Measurements from ENCODE around the gene ZSWIM3.

The ZSWIM3 gene

DNA sequence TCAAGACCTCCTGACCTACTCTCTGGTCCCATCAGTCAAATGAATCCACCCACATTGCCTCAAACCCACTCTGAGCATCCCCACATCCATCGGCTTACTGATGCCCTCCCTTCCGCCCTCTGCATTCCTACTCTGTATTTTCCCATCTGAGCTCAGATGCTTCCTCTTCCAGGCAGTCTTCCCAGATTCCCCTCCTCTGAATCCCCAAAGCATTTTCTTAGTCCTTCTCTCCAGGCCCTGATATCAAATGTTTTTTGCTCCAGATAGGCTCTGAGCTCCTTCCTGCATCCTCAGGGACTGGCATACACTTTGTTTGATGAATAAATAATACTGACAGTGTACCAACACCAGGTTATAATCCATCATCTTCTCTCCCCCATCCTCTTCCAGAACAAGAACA is 50.7 kb downstream of the ZSWIM3 start:
- in situ Hi-C loops (cut with MboI; ENCODE audit: low sequenced_read_pairs): no loop called here

DNA sequence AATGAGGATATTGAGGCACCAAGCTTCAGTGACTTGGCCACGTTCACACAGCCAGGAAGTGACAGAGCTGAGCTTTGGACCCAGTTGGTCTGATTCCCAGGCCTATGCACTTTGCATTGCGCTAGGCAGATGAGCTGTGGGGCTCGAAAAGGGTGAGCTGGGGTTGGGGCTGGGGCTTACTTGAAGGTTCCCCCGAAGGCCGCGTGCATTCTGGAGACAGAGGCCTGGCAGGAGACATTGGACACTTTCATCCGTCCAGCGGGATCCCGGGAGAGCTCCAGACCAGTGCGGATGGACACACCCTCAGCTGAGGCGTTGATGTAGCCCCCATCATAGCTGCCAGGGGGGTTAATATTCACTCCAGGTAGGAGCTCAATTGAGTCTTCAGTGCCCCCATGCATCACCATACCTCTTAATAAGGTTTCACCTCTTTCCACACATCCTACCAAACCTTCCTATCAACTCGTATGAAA is 52.0 kb downstream of the ZSWIM3 start:
- in situ Hi-C loops (cut with MboI; ENCODE audit: low sequenced_read_pairs): no loop called here

DNA sequence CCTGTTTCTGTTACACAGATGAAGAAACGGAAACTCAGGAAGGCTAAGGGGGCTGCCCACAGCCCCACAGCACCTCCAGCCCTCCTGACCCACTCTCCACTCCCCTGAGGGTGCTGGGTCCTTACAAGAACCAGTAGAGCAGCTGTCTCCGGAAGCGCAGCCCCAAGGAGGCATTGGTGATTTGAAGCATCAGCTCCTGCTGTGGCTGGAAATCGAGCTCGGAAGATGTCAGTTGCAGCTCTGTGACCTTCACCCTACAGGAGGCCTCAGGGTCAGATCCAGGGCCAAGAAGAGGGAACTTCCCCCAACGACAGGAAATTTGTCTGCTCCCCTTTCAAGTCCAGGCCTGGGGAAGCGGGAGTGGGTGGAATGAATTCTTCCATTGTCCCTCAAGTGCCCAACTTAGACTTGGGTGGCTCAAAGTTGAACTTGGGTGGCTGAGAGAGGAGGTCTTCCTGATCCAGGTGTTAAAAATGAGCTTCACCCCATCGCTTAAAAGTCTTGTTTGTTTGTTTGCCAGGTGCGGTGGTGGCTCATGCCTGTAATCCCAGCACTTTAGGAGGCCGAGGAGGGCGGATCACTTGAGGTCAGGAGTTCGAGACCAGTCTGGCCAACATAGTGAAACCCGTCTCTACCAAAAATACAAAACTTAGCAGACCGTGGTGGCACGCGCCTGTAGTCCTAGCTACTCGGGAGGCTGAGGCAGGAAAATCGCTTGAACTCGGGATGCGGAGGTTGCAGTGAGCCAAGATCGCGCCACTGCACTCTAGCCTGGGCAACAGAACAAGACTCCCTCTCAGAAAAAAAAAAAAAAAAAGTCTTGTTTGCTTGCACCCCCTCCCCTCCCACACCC is 52.6 kb downstream of the ZSWIM3 start:
- in situ Hi-C loops (cut with MboI; ENCODE audit: low sequenced_read_pairs): no loop called here

DNA sequence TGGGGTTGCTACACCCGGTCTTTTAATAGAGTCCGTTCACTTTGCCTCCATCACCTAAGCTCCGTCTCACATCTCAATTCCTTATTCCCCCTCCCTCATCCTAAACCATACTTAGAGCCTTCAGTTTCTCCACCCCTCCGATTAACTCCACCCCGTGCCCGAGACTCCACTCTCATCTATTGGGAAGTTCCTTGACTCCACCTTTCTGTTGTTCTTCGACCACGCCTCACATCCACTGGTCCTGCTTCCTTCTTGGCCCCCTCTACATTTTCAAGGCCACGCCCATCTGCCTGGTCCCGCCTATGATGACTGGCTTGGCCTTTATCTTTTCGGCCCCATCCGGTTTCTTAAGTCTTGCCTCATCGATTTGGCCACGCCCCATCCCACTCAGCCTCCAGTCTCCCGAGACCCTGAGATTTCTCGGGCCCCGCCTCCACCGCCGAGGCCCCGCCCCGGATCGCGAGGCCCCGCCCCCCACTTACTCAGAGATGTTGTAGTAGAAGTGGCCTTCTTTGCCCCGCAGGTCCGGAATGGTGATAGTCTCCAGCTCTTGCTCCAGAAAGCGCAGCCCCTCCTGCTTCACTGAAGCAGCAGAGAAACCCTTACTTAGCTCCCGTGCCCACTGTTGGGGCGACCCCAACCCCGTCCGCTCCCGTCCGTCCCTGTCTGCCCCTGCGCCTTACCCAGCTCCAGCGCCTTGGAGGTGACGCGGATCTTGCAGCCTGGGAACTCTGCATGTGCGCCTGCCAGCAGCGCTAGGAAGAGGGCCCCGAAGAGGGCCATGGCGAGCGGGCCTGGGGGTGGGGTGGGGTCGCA is 53.5 kb downstream of the ZSWIM3 start:
- in situ Hi-C loops (cut with MboI; ENCODE audit: low sequenced_read_pairs): no loop called here

DNA sequence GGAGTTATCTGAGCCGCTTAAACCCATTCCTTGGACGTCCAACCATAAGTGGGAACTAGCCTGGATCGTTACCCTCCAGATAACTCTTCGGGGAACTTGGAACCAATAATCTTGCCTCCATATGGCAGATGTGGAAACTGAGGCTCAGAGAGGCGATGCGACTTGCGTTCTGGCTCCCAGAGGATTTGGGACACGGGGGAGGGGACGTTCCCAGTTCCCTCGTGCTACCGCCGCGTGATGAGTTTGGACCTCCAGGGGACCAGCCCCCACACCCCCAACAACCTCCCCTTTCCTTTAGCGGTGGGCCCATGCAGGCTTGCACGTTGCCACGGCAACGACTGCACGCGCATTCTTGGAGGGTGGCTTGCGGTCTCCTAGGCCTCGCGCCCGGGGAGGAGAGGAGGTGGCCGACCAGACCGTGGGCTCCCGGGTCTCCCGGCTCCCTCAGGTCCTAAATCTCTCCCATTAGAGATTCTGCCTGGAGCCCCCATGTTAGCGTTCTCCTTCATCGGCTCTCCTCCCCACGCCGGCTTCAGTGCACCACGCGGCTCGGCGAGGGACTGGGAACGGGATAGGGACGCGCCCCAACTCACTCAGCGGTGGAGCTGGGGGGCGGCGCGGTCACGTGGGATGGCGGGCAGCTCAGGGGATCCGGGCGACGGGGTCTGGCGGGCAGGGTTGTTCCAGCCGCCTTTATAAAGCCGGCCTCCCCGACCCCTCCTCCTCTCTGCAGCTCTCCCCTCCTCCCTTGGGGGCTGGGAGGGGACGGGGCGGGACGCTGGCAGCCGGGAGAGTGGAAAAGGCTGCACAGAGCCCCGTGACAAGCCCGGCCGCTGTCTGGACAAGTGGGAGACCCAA is 54.3 kb downstream of the ZSWIM3 start, which contains the start of gene PLTP:
Gene PLTP (minus strand): TSS at position 670 of the 858 bp plus-strand sequence. CDS start 703 bp downstream, outside the sequence.
- in situ Hi-C loops (cut with MboI; ENCODE audit: low sequenced_read_pairs): no loop called here

DNA sequence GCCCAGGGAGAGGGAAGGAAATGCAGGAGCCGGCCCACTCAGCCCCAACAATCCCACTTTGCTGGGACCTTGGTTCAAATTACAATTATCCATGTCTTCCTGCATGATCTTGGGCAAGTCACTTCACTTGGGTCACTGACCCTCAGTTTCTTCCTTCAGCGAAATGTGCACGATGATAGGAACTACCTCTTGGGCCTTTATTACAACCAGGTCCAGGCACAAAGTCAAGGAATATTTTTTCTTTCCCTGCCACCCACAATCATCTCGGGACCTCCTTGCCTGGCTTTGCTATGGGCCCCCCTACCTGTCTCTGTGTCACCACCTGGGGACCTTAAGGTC is 54.9 kb downstream of the ZSWIM3 start:
- in situ Hi-C loops (cut with MboI; ENCODE audit: low sequenced_read_pairs): no loop called here

DNA sequence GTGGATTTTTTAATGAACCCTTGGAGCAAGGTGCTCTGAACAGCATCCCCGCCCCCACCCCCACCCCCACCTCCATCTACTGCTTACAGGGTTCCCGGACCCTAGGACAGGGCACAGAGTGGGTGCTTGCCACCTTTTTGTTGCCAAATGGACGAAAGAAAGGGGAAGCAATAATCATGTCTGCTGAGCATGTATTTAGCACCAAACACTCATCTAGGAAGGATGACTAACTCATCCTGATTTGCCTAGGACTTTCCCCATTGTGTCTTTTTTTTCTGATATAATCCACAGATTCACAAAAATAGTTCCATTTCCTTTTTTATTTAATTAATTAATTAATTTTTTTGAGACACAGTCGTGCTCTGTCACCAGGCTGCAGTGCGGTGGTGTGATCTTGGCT is 55.7 kb downstream of the ZSWIM3 start:
- in situ Hi-C loops (cut with MboI; ENCODE audit: low sequenced_read_pairs): no loop called here

DNA sequence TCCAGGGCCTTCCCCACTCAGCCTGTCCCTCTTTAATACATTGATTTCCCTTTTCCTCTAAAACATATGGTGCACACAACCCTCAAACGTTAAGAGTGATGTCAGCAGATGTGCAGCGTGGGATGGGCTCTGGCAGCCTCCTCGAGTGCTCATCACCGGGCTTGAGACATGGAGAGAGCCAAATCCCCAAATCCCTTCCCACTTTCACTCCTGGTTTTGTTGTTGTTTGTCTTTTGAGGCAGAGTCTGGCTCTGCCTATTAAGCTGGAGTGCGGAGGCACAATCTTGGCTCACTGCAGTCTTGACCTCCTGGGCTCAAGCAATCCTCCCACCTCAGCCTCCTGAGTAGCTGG is 60.4 kb downstream of the ZSWIM3 start:
- in situ Hi-C loops (cut with MboI; ENCODE audit: low sequenced_read_pairs): no loop called here

DNA sequence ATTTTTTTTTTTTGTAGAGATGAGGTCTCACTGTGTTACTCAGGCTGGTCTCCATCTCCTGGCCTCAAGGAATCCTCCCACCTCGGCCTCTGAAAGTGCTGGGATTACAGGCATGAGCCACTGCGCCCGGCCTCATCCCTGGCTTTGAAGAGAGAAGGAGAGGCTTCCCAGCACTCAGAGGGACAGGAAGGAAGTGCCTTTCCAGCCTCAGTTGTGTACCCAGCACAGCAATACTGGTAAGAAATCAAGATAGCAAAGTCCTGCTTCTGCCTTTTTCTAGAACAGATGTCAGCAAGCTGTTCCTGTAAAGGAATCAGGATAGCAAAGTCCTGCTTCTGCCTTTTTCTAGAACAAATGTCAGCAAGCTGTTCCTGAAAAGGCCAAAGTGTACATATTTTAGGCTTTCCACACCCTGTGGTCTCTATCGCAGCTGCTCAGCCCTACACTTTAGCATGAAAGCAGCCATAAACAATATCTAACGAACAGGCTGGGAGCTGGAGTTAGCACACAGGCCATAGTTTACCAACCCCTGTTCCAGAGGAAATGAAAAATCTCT is 60.8 kb downstream of the ZSWIM3 start:
- in situ Hi-C loops (cut with MboI; ENCODE audit: low sequenced_read_pairs): no loop called here

DNA sequence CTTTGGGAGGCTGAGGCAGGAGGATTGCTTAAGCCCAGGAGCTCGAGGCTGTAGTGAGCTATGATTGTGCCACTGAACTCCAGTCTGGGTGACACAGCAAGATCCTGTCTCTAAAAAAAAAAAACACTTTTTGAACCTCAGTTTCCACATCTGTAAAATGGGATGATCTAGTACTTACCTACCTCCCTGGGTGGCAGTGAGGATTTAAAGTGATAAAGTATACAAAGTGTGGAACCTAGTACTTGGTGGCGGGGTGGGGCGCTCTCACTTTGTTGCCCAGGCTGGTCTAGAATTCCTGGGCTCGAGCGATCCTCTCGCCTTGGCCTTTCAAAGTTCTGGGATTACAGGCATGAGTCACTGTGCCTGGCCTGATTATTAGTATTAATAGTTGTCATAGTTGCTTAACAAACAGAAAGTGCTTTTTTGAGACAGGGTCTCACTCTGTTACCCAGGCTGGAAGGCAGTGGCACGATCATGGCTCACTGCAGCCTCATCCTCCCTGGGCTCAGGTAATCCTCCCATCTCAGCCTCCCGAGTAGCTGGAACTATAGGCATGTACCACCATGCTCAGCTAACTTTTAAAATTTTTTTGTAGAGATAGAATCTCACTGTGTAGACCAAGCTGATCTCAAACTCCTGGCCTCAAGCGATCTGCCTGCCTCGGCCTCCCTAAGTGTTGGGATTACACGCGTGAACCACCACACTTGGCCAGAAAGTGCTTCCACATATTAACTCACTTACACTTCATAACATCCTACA is 61.5 kb downstream of the ZSWIM3 start:
- in situ Hi-C loops (cut with MboI; ENCODE audit: low sequenced_read_pairs): no loop called here

DNA sequence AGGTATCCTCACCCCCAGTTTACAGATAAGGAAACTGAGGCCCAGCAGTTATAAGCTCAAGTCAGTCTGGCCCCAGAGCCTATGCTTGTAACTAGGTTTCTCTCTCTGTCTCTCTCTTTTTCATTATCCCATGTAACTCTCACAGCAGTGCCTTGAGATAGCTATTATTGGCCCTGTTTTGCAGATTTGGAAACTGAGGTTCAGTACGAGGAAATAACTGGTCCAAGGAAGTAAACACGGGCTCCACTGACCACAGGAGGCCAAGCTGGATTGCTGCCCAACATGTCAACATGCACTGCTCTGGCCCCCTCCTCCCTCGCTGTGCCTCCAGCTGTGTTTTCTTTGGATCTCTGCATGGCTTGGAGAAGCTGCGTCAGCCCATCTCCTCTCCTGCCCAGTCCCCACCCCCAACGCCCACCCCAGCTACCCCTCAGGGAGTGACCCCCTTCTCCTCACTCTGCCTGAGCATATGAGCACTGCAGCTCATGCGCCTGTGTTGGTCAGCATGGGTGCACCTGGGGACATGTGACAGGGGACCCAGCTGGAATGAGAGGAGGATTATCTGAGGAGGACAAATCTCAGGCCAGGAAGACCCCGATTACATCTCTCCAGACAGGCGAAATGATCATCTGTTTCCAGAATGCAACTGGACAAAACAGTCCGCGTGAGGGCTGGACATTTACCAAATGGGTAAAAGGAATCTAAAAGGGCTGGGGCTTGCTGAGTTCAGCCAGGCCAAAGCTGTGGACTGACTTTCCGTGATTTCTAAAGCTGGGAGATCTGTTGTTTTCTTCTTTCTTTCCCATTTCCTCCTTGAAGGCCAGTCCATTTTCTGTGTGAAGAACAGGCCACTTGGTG is 62.4 kb downstream of the ZSWIM3 start:
- in situ Hi-C loops (cut with MboI; ENCODE audit: low sequenced_read_pairs): no loop called here

DNA sequence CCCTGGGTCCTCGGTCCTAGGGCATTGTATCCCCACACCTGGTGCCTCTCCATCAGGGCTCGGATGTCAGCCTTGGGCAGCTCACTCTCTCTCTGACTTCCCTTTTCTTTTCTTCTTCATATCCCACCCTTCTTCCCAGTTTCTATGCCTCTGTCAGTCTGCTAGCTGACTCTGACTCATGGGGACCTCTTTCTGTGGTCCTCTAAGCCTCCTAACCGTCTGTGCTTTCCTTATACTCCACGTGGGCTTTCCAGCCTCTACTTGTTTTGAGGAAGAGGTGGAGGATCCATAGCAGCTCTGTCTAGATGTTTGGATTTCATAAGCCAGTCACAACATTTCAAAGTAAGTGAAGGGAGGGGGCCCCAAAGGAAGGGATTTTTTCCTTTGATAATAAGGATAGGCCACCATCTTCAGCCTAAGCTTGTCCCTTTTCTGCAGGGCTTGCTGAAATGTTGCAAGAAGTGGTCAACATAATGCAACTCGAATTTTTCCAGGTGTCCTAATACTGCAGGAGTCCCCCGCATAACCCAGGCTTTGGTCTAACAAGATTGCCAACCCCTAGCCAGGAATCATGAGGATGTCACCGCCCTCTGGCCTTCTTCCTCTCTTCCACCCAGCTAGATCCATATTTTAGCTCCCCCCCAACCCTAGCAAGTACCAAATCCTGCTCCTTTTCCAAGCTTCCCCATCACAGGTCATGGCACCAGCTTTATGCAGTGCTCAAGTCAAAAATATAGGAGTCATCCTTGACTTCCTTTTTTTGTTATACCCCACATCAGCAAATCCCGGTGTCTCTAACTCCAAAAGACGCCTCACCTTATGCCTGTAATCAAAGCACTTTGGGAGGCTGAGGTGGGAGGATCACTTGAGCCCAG is 63.3 kb downstream of the ZSWIM3 start:
- in situ Hi-C loops (cut with MboI; ENCODE audit: low sequenced_read_pairs): no loop called here

DNA sequence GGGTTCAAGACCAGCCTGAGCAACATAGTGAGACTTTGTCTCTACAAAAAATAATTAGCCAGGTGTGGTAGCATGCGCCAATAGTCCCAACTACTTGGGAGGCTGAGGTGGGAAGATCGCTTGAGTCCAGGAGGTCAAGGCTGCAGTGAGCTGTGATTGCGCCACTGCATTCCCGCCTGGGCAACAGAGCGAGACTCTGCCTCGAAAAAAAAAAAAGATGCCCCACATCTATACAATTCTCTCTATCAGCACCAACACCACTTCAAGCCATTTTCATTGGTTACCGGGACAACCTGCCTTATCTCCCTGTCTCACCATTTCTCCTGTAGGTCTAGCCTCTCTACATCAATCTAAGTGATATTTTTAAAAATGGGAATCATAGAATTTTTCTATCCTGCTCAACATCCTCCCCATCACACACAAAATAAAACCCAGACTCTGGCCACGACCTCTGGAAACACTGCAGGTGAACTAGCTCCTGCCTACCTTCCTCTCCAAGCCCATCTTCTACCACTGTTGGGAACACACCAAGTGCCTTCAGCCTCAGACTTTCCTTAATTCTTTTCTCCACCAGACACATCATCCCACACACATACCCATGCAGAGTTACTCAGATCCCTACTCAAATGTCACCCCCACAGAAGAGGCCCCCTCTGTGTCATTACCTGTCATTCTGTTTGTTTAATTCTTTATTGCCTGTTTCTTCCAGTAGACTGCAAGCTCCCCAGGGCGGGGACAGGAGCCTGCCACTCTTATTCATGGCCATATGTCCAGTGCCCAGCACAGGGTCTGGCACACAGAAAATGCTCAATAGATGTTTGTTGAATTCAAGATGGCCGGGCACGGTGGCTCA is 64.1 kb downstream of the ZSWIM3 start:
- in situ Hi-C loops (cut with MboI; ENCODE audit: low sequenced_read_pairs): no loop called here

DNA sequence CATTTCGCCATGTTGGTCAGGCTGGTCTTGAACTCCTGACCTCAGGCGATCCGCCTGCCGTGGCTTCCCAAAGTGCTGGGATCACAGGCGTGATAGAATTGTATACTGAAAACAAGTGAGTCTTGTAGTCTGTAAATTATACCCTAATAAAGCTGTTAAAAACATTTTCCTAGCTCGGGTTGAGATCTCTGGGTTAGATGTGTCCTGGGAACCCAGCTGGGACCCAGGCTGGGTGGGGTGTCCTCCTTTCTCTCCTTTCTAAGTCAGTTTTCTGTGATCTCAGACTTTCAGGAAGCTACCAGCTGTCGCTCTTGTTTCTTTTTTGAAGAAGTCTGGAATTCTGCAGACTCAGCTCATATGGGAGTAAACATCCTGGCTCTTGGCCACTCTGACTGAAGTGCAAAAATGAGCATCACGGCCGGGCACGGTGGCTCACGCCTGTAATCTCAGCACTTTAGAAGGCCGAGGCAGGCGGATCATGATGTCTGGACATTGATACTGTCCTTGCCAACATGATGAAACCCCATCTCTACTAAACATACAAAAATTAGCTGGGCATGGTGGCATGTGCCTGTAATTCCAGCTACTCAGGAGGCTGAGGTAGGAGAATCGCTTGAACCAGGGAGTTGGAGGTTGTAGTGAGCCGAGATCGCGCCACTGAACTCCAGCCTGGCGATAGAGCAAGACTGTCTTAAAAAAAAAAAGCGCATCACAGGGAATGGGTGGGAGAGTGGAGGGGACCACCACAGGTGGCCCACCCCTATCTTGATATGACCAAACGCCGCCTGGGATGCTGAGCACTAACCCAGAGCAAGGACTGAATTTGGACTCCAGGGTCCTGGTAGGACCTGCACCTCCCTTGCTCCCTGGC is 67.2 kb downstream of the ZSWIM3 start:
- in situ Hi-C loops (cut with MboI; ENCODE audit: low sequenced_read_pairs): no loop called here

DNA sequence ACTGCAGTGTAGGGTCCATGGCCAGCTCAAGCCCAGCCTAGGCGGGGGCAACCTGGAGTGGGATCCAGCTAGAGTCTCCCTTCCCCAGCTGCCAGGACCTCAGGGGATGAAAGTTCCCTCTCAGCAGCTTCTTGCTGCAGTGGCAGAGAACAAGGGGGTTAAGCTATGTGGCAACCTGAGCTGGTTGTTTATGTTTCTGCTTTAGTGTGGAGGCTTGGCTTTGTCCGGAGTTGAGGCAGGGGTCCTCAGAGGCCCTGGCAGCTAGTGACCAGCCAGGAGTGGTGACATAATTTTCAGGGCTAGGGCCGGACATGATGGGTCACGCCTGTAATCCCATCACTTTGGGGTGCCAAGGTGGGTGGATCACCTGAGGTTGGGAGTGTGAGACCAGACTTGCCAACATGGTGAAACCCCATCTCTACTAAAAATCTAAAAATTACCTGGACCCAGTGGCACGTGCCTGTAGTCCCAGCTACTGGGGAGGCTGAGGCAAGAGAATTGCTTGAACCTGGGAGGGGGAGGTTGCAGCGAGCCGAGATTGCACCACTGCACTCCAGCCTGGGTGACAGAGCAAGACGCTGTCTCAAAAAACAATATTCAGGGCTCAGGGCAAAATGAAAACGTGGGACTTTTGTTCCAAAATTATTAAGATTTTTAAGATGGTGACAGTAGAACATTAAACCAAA is 68.5 kb downstream of the ZSWIM3 start:
- in situ Hi-C loops (cut with MboI; ENCODE audit: low sequenced_read_pairs): no loop called here

DNA sequence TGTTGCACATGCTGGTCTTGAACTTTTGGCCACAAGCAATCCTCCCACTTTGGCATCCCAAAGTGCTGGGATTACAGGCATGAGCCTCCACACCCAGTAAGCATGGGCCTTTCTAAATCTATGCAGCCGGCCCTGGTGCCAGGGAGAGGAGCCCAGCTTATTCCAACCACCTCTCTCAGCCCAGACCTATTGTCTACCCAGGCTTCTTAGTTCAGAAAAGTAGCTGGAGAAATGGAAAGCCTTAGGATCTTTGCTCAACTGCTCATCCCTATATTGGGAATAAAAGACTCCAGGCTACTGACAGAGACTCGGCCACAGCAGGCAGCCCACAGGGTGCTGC is 69.3 kb downstream of the ZSWIM3 start:
- in situ Hi-C loops (cut with MboI; ENCODE audit: low sequenced_read_pairs): no loop called here

Data from hTERT RPE-1 (cell line).